Effector CD4-positive, alpha-beta T cell (primary cell): Measurements from ENCODE around the gene CERS6.

Source experiments
- DNase-seq: peaks from one replicate; pipeline ENCODE4 v3.0.0-alpha.2; 2020

Gene CERS6

DNA sequence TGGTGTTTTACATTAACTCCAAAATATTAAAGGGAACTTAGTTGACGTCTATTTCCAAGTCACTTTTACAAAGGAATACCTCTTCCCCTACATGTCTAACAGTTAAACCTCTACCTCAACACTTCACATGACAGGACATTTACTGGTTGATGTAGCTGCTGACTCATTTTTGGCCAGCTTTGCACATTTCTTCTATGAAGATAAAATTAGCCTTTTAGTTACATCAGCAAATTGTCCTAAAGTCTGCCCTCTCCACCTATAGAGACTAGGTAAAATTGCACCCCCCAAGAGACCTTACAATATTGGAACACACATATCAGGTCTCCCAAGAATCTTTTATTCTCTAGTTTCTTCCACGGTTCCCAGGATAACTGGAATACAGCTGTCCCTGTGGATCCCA lies 10.1 kb upstream of the CERS6 start:
- DNase-seq = no peak

DNA sequence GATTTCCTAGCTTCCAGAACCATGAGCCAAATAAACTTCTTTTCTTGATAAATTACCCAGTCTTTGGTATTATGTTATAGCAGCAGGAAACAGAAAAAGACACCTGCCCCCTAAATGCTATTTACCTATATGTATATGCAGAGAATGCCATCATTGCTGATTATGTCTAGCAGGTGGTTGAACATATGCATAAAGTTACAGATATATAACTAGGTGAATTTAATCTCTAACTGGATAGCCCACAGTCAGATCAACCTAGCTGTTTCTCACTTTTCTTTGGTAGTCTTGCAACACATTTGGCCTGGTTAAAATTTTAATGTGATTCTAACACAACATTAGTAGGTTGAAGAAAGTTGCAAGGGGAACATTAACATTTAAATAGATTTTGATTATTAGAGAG lies 7.1 kb upstream of the CERS6 start:
- no peak for DNase-seq

DNA sequence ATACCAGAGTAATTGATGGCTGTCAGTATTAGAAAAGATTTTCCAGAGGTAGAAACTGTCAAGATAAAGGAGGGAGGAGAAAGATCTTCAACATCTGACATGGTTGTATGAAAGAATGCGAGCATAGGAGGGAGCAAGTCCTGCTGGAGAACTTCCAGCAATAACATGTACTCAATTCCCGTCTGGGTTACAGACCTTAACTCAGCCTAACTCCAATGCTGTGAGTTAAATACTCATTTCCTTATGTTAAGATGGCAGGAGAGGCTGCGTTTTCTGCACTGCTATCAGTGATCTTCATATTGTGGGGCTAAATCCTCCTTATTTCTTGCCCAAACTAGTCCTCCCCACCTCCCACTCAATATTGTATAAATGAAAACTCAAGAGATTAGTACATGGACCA lies 6.7 kb upstream of the CERS6 start:
- no peak for DNase-seq

DNA sequence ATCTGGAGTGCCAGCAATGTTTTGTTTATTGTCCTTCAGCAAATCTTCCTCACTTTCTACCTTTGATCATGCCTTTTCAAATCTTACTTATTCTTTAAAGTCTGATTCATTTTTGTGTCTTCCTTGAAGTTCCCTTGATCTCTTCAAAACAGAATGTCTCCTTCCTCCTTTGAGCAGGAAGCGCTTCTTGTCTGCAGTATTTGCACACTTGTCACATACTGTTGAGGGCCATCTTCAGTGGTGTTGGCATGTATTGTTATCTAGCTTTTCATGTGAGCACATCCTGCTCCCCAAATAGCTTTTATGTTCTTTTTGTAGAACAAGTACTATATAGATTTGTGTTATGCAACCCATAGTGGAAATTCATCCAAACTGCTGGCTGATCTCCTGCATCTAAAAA lies 5.9 kb upstream of the CERS6 start:
- no peak for DNase-seq

DNA sequence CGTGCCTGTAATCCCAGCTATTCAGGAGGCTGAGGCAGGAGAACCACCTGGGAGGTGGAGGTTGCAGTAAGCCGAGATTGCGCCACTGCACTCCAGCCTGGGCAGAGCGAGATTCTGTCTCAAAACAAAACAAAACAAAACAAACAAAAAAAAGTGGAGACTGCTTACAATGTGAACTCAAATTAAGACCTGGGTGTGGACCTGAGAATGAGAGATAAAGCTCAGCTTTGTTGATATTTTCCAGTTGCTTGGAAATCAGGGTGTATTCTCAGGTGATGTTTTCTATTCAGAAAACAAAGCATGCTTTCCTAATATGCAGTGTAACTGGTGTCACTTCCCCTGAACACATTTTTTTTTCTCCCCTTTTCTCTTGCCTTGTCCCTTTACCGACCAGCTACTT lies 5.3 kb upstream of the CERS6 start:
- no peak for DNase-seq

DNA sequence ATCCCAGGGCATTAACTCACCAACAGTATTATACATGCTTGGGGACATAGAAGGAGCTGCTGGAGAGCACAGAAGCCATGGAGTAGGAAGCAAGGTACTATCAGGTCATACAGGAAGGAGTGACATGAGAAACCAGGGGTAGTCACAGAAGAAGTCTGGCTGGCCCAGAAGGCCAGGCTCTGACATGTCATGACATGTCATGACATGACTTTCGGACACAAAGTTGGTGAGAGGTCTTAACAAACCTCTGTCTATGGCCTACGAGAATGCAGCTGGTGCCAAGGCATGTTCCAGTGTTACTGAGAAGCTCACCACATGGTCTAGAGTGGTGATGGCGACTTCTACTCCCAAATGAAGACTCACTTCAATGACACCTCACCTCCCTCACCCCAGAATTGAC lies 3.3 kb upstream of the CERS6 start:
- no peak for DNase-seq

DNA sequence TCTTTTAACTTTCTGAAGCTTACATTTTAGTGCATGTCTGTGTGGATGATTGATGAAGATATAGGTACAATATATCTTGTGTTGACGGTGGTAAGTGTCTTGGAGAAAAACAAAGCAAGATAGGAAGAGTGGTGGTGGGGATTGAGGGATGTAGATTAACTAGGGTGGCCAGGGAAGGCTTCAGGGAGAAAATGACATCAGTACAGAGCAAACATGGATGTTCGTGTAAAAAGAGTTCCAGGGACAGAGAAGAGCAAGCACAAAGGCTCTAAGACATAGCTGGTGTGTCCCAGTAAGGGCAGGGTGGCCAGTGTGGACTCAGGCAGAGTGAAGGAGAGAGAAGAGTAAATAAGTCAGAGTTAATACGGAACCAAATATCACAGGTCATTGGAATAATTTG lies 2.7 kb upstream of the CERS6 start:
- no peak for DNase-seq

DNA sequence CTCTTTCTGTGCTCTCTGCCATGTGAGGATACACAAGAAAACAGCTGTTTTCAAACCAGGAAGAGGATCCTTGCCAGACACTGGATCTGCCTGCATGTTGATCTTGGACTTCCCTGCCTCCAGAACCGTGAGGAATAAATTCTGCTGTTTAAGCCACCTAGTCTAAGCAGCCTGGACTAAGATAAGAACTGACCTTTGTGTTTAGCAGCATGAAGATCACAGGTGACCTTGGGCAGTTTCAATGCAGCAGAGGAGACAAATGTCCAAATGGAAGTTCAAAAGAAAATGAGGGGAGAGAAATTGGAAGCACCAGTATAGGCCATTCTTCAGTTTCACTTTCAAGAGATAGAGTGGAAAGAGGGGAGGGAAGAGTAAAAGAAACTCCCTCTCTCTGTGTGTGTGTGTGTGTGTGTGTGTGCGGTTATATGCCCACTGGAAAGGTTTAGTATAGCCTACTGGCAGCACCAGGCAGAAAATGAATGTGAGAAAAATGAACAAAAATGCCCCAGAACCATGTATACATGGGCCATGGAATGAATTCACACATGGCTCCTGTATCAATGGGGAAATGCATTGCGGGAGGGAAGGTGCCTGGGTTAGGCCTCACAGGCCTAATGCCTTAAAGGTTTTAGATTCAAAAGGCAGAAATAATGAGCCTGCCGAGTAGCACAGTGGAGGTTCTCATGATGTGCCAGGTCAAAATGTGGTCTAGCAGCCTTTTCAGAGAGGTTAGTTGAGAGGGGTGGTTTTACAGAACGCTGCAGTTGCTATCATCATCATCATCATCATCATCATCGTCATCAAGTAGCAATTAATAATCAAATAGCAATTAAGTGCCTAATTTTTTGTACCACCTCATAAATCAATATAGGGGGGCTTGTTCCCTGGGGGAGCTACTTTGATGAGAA lies 1.1 kb upstream of the CERS6 start:
- DNase-seq = no peak

DNA sequence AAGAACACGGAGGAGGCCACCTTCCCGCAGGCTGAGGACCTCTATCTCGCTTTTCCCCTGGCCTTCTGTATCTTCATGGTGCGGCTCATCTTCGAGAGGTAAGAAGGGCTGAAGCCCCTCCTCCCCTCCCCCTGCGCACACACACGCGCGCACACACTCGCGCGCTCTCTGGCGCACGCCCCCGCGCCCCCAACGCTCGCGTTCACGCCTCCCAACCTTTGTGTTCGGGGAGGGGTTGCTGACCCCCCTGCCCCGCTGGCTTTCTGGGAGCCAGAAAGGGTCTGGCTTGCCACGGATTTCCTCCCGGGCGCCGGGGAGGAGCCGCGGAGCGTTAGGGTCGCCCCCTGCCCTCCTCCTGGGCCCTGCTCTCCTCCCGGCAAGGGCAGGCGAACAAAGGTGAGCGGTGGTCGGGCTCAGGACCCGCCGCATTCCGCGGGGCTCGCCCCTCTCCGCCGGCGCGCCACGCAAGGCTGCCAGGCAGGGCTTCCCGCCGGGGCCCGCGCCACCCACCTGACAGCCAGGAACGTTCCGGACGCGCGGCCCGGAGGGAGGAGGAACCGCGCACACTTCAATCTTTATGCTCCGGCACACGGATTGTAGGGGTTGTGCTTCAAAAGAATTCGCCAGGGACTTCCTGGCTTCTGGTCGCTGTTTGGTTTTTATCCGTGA lies 583 bp downstream of the CERS6 start:
- DNase-seq = no peak

DNA sequence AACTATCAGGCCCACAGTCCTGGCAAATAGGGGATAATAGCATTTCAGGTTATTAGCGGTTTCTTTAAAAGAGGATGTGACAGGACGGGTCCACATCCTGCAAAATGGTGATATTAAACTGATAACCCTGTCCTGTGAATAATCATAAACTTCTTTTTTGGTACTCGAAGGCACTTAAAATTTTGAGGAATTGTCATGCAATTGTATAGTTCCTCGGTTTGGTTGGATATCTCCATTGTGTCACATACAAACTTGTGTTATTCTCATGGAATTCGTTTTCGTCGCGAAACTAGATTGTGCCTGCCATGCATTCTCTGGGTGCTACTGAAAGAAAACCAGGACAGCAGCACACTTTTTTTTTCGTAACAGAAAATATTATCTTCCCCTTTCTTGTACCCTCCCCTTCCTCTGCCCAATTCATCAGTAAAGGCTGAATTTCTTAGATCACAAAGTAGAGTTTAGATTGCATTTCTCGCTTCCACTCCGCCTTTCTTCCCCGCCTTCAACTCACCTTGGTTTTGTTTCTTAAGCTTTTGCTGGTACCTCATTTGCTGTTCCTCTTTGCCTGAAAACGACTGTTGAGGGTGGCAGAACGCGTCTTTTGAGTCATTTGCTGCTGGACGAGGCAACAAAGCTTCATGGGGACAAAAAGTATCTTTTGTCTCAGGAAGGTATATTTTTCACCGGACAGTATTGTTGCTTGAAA lies 1.3 kb downstream of the CERS6 start:
- DNase-seq = no peak

DNA sequence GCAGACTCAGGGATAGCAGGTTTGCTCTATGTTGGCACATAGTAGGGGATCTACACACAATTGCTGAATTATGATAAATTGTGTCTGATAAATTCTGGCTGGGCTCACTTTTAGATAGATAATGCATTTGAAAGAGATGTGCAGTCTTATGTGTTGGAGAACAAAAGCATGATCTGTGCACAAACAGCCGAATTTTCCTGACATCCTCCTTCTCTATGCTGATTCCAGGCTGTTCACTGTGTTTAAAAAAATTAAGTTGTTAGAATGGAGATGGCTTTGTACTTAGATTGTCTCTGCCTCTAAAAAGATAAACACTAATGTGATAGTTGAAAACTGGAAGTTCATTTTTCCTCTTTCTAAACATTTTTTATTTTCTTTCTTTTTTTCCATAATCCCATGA lies 2.1 kb downstream of the CERS6 start:
- DNase-seq = no peak

DNA sequence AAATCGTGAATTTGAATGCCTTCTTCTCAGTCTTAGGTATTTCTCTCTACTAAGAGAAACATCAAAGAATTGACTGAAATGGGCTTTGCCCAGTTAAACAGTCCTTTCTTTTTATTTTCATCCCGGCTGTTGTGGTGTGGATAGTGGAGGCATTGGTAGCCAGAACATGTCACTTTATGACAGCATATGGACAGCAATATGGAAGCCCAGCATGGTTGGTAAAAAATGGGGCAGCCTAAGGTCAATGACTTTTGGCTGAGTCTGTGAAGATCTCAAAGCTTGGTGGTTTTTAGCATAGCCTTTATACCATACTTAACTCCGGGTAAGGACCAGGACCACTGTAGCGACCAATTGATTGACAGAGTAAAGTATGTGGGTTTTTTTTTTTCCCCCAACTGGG lies 3.2 kb downstream of the CERS6 start:
- no peak for DNase-seq

DNA sequence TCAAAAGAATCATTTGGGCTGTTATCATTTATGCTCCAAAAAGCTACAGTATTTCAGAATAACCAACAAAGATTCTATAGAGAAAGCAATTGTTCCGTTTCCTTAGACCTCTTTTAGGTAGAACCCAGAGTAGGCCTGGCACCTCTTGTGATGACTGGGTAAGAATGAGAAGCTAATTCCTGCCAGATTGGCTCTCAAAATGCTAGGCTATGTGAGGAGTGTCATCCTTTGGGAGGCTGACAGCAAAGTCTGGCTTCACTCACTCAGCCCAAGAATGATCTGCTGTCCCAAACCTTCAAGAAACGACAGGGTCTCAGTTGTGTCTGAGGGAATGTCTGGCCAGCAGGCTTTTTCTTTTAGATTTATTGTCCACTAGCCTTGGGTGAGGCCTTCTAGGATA lies 4.5 kb downstream of the CERS6 start:
- no peak for DNase-seq

DNA sequence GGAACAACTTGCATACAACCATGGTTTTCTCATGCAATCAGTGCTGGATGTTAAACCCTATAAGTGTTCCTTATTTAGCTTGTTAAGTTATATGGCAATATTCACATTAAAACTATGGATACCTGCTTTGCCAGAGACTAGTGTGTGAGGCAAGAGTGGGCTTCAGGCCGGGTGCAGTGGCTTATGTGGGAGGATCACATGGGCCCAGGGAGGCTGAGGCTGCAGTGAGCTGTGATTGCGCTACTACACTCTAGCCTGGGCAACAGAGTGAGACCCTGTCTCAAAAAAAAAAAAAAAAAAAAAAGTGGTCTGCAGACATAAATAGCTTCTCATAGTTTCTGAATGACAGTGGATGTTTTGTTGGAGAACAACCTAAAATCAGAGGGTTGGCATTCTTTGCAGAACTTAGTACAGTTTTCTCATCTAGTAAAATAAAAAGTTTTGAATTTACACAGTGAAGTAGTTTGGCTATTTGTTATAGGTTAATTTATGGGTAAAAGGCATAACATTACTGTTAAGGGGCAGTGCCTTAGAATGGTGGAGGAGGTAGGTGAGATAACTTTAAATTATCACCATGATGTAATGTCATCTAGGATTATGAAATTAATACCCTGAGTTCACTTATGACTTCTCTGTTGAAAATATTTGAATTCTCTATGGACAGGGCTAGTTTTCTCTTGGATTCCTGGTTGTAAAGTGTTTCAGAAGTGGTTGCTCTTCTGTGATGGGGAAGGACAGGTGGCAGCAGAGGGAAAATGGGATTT lies 5.3 kb downstream of the CERS6 start:
- DNase-seq = no peak

DNA sequence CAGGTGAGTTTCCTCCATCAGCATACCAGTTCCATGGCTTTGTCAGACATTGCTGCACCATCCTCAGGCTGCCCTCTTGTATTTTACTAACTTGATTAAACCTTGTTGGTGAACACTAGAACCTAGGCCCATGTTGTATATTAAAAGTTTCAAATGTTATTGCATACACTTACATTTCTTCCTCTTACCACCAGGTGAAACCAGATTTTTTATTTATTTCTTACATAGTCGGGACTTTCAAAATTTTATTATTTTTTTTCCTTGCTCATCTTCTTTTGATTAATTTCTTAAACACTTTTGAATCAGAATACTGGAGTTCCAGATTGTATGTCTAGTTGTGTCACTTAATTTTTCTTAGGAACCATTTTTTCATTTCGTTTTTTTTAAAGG lies 5.9 kb downstream of the CERS6 start:
- no peak for DNase-seq

DNA sequence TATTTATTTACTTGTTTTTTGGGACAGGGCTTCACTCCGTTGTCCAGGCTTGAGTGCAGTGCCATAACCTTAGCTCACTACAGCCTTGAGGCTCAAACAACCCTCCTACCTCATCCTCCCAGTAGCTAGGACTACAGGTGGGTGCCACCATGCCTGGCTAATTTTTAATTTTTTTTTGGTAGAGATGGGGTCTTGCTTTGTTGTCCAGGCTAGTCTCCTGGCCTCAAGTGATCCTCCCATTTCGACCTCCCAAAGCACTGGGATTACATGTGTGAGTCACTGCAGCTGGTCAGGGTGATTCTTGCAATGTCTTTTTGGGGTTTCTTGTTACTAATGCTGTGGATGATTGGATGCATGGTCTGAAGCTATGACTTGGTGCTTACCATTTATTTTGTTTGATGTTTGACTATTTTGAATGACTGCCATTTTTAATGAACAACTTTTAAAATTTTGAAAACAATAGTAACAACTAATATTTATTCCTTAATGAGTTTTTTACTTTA lies 6.5 kb downstream of the CERS6 start:
- no peak for DNase-seq

DNA sequence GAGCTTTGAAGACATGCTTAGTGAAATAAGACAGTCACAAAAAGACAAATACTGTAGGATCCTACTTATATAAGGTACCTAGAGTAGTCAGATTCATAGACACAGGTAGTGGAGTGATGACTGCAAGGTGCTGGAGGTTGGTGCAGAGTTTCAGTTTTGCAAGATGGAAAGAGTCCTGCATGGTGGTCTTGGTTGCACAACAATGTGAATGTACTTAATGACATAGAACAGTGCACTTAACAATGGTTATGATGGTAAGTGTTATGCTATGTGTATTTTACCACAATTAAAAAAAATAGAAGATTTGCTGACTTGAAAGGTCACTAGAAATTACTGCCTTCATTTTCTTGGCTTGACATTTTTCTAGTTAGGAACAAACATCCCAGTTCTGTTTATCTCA lies 9.5 kb downstream of the CERS6 start:
- no peak for DNase-seq

DNA sequence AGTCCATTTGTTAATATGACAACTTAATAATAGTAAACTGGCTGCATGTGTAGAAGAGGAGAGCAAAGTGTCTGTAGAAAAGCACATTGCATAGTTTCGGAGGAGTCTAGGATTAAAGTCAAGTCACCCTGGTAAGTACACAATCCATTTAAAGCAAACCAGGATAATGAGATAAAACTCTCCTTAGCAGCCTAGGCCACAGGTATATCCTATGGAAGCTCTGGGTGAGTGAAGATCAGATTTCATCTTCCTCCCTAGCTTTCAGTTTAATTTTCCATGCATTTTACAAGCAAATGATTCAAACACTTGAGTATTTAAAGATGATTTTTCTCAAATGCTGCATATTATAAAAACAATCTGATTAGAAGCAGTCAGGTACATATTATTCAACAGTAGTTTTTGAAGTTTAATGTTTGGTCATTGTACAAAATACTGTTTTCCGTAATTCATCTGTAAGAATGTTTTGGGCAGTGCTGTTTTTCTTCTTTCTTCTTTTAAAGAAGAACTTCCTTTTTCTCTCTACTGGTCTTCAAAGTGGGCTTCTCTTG lies 10.2 kb downstream of the CERS6 start:
- no peak for DNase-seq

DNA sequence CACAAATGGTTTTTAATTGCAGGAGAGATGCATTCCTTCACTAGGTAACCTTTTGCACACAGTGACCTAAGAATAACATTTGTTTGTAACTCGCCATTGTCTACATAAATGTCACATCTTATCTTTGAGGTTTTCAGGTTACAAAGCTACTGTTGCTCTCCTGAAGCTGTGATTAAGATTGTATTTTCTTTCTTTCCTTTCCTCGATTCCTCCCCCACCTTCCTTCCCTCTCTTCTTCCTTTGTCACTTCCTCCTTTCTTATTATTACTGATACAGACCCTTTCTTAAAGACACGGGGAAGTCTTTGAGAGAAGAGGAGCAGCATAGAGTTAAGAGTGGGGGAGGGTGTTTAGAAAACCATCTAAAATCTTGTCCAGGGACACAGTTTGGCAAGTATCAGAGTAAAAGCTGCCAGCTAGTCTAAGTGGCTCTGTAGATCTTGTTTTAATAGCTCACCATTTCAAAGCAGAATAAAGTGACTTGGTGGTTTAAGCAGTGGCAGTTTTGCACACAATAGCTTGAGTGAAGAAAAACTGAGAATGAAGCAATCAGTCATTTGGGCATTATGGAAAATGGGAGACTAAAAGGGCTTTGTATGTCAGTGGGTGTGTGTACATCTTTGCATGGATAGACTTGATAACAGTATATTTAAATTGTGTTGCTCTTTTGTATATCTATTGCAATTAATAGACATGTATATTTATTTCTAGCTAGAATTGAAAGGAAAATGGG lies 10.9 kb downstream of the CERS6 start:
- no peak for DNase-seq

DNA sequence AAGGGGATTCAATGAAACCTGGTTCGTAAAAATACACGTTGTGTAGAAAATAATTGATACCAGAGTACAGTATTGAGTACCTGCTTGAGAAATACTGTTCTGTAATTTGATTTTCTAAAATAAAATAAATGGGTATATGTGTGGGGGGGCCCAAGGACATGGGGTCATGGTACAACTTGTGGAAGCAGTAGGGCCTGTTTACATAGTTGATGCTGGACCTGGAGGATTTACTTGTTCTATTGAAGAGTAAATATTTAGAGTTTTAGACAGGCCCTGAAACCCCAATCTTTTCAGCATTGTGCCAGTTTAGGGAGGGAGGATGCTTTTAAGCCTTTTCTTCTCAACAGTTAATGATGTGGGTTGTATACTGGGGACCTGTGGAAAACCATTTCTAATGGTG lies 11.7 kb downstream of the CERS6 start:
- DNase-seq = no peak

DNA sequence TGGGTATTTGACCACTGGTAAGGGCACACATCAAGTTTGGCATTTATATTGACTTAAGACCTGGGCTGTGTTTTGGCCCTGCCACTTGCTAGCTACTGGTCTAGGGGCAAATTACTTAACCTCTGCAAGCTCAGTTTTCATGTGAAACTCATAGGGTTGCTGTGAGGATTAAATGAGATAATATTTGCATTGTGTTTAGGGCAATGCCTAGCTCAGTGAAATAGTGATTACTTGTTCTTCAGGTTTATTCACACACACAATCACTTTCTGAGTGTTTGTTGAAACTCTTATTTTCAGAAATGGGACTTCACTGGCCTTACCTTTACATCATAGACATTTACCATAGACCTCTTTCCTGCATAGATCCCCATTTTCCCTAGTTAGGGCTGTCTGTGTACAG lies 12.3 kb downstream of the CERS6 start:
- DNase-seq = no peak
